Subcutaneous abdominal adipose tissue (tissue), 5 donors: ENCODE measurements around the gene KCNQ4.

Experiments
- H3K27ac ChIP-seq: one replicate; pipeline ENCODE4 v1.7.0; 2013; ENCODE audit warnings: low read depth, mild to moderate bottlenecking, inconsistent platforms, low read length, moderate library complexity
- H3K27me3 ChIP-seq, 5 donors: one replicate each; pipeline ENCODE4 v1.7.0; 2013; ENCODE audit warnings: low read length in 5 of 5, inconsistent platforms in 1 of 5; ENCODE audit not compliant: control insufficient read depth in 5 of 5, insufficient read depth in 4 of 5
- H3K36me3 ChIP-seq, 5 donors: one replicate each; pipeline ENCODE4 v1.7.0; 2013; ENCODE audit warnings: low read length in 5 of 5; ENCODE audit not compliant: control insufficient read depth in 5 of 5, insufficient read depth in 5 of 5
- H3K4me1 ChIP-seq, 5 donors: one replicate each; pipeline ENCODE4 v1.7.0; 2013; ENCODE audit warnings: low read length in 5 of 5, mild to moderate bottlenecking in 3 of 5, moderate library complexity in 1 of 5; ENCODE audit not compliant: control insufficient read depth in 5 of 5, insufficient read depth in 5 of 5
- H3K4me3 ChIP-seq, 5 donors: one replicate each; pipeline ENCODE4 v1.7.0; 2013; ENCODE audit warnings: low read length in 5 of 5, low read depth in 1 of 5
- H3K9ac ChIP-seq, 5 donors: one replicate each; pipeline ENCODE4 v1.7.0; 2013; ENCODE audit warnings: low read length in 5 of 5, mild to moderate bottlenecking in 4 of 5, moderate library complexity in 3 of 5
- H3K9me3 ChIP-seq, 5 donors: one replicate each; pipeline ENCODE4 v1.7.0; 2013; ENCODE audit warnings: low read length in 5 of 5; ENCODE audit not compliant: control insufficient read depth in 5 of 5
- donor health status: healthy.
- donor health status: healthy.
- donor health status: healthy.
- donor health status: healthy.
- donor health status: healthy.

The KCNQ4 gene

DNA sequence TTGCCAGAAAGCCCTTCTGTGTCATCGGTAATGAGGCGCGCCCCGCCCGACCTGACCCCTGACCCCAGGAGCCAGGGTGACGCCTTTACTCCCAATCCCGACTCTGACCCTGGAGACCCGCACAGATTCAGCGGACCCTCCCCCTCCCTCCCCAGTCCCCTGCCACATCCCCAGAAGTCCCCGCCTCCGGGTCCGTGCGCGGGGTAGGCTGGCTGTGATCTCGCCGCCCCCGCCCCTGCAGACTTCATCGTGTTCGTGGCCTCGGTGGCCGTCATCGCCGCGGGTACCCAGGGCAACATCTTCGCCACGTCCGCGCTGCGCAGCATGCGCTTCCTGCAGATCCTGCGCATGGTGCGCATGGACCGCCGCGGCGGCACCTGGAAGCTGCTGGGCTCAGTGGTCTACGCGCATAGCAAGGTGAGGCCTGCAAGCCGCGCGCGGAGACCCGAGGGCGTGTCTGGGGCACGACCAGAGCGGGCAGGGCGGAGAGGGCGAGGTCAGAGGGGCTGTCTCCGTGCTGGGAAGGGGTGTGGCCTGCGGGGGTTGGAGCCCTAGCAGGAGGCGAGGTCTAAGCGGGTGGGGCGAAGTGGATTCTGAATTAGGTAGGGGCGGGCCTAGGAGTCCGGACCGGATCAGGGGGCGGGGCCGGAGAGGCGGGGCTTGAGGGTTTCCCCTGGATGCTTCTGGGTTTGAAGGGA lies 34.8 kb downstream of the KCNQ4 start:
- Histone ChIP-seq H3K27me3 (peaks cover 0 to 17% (median 11%) of the 10 kb centered on the region in 5 donors), H3K4me3 (peak overlapping the region in 4 of 5 donors; percentile 11 to 66 (median 60)), H3K9ac (no peak overlapping the region), H3K36me3 (no peaks in the 10 kb centered on the region), H3K9me3 (no peaks in the 10 kb centered on the region), H3K4me1 (peaks cover 0 to 11% (median 9%) of the 10 kb centered on the region in 5 donors), H3K27ac (no peak overlapping the region)

DNA sequence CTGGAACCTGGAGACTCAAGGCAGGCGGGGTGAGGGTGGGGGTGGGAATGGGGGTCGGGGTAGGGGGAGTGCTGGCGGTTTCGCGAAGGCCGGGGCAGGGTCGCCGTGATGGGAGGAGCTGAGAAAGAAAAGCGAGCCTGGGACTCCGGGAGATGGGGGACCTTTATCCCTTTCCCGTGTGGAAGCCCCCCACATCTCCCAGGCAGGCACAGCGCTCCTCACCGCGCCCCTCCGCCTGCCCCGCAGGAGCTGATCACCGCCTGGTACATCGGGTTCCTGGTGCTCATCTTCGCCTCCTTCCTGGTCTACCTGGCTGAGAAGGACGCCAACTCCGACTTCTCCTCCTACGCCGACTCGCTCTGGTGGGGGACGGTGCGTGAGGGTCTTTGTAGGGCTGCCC lies 35.5 kb downstream of the KCNQ4 start:
- H3K4me1 ChIP-seq, result peaks cover 0 to 11% (median 9%) of the 10 kb centered on the region in 5 donors
- H3K27ac ChIP-seq, result no peak overlapping the region
- no peaks in the 10 kb centered on the region for H3K36me3 ChIP-seq
- peaks cover 0 to 17% (median 11%) of the 10 kb centered on the region in 5 donors for H3K27me3 ChIP-seq
- H3K9me3 ChIP-seq, result no peaks in the 10 kb centered on the region
- H3K9ac ChIP-seq, result no peak overlapping the region
- no peak overlapping the region for H3K4me3 ChIP-seq

DNA sequence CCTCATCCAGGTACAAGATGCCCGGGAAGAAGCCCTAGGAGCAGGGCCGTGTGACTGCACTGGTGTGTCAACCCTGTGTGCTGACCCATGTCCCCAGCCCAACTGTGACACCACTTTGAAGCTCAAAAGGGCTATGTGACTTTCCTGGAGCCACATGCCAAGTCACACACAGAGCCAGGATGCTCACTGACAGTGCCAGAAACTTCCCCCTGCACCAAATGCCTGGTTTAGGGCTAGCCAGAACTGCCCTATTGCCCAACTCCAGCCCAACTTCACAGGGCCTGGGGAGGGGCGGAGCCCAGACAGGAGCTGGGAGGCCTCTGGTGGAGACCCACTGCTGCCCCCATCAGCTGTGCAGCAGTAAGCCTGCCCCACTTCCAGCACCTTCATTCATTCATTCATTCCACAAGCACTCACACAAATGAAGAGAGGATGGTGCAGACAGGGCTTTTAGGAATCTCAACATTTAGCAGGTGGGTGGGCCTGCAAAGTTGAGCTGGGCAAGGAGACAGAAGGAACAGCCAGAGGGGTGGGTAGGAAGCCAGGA lies 36.7 kb downstream of the KCNQ4 start:
- peaks cover 0 to 17% (median 11%) of the 10 kb centered on the region in 5 donors for H3K27me3 ChIP-seq
- no peak overlapping the region for H3K4me3 ChIP-seq
- H3K9me3 ChIP-seq, result no peaks in the 10 kb centered on the region
- no peaks in the 10 kb centered on the region for H3K36me3 ChIP-seq
- no peak overlapping the region for H3K27ac ChIP-seq
- H3K9ac ChIP-seq, result no peak overlapping the region
- peaks cover 0 to 11% (median 9%) of the 10 kb centered on the region in 5 donors for H3K4me1 ChIP-seq

DNA sequence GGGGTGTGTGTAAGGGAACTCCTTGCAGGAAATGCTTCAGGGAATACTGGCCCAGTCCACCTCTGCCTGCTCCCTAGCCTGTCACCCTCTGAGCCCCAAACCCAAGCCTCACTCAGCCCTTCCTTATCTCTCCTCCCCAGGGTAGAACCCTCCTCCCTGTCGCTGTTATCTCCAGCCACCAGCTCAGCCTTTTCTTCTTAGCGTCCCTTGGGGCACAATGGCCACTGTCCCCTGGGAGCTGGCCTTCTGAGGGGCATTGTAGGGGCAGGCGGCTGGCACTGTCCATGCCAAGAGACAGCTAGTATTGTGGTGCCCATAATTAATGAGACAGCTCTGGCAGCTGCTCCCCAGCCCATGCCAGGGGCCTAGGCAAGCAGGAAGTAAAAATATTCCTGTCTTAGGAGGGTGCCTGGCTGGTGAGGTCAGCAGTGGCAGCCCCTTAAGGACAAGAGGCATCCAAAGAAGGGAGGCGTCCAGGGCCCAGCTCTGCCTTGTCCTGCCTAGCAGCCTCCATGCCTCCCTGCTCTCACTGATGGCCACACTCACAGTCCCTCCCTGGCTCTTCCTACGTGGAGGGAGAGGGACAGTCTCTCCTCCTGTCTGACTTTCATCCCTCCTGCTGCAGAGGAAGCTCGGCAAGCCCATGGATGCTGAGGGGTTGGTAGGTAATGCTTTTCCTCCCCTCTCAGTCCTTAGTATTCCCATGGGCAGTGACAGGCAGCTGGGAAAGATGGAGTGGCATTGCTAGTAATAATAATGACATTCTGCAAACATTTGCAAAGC lies 37.5 kb downstream of the KCNQ4 start:
- Histone ChIP-seq H3K9ac (no peak overlapping the region), H3K27ac (no peak overlapping the region), H3K4me1 (peaks cover 0 to 11% (median 9%) of the 10 kb centered on the region in 5 donors), H3K27me3 (peaks cover 0 to 14% (median 11%) of the 10 kb centered on the region in 5 donors), H3K9me3 (no peaks in the 10 kb centered on the region), H3K4me3 (no peak overlapping the region), H3K36me3 (no peaks in the 10 kb centered on the region)

DNA sequence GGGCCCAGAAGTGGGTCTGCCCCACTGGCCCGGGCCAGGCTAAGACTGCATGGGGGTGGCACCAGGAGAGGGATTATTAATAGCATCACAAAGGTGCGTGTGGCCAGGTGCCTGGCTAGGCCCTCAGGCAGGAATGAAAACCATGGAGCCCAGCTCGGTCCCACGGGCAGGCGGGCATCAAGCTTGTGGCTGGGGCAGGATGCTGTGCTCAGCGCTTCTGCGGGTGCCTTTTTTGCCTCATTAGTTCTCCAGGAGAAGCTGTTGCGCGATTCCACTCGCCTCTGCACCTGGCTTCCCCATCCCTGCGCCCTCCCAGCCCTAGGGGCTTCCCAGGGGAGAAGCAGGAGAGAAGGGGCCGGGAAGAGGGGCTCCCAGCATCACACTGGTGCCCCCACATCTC lies 39.3 kb downstream of the KCNQ4 start:
- Histone ChIP-seq H3K9me3 (no peaks in the 10 kb centered on the region), H3K27me3 (peaks cover 0 to 7% (median 6%) of the 10 kb centered on the region in 5 donors), H3K27ac (no peak overlapping the region), H3K36me3 (no peaks in the 10 kb centered on the region), H3K4me1 (peaks cover 0 to 10% (median 9%) of the 10 kb centered on the region in 5 donors), H3K9ac (no peak overlapping the region), H3K4me3 (no peak overlapping the region)

DNA sequence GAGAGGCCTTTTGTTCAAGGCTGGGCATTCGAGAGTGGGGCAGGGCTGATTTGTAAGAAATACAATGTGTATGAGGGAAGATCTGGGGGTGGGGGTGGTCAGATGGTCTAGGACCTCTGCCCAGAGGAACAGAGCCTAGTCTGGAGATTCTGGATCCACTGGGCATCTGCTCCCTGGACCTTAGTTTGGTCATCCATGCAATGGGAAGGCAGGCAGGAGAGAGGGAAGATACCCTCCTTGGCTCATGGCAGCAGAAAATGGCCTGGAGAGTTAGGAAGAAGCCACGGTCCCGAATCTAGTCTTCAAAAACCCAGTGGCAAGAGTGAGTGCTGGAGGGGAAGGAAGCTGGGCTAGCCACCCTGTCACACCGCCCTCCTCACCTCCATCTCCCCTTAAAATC lies 39.8 kb downstream of the KCNQ4 start:
- Histone ChIP-seq H3K27me3 (peaks cover 0 to 4% (median 2%) of the 10 kb centered on the region in 5 donors), H3K27ac (no peak overlapping the region), H3K4me3 (no peak overlapping the region), H3K9ac (no peak overlapping the region), H3K36me3 (no peaks in the 10 kb centered on the region), H3K4me1 (peaks cover 0 to 5% (median 4%) of the 10 kb centered on the region in 5 donors), H3K9me3 (no peaks in the 10 kb centered on the region)

DNA sequence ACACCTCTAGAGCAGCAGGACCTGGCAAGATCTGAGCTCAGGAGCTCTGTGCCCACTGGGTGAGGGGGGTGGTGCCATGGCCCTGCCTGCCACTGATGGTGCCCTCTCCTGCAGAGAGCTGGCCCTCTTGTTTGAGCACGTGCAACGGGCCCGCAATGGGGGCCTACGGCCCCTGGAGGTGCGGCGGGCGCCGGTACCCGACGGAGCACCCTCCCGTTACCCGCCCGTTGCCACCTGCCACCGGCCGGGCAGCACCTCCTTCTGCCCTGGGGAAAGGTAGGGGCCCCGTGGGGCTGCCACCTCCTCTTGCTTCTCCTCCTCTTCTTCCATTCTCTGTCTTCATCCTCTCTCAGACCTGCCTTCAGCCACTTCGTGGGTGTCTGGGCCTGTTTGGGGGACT lies 40.4 kb downstream of the KCNQ4 start:
- Histone ChIP-seq H3K9me3 (no peaks in the 10 kb centered on the region), H3K4me3 (no peak overlapping the region), H3K9ac (no peak overlapping the region), H3K27ac (no peak overlapping the region), H3K36me3 (no peaks in the 10 kb centered on the region), H3K27me3 (peaks cover 0 to 4% (median 0%) of the 10 kb centered on the region in 5 donors), H3K4me1 (no peaks in the 10 kb centered on the region)

DNA sequence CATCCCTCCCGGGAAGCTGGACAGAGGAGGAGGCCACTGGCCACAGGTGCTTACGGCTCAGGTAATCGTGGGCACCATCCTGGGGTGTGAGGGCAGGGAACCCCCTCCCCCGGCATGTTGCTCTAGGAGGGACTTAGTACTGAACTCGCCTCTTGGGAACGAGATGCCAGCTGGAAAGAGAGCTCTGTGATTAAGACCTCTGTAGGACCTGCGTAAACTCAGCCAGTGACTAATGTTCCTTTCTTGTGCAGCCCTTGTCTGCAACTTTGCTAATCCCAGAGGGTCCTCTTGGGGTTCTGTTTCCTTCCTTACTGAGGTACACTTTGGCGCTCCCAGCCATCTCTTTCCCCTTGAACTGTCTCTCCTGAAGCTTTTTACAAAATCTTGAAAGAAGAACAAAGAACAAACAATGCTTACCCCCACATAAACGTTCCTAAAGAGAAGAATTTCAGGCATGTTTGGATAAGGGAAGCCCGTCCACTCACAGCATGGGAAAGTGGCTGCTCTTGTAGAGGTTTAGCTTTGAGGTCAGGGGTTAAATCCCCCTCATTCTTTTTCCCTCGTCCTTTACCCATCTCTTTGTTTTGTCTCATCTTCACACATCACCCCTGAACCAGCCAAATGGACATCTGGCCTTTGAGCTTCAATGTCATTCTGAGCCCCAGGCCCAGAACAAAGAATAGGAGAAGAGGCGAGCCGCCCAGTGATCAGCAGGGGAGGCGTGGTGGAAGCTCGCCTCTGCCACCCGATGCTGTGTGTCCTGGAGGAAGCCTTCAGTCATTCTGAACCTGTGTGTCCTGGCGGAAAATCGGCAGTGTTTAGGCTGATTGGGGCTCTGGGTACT lies 41.2 kb downstream of the KCNQ4 start:
- Histone ChIP-seq H3K4me1 (no peaks in the 10 kb centered on the region), H3K27ac (no peak overlapping the region), H3K36me3 (no peaks in the 10 kb centered on the region), H3K4me3 (no peak overlapping the region), H3K9me3 (no peaks in the 10 kb centered on the region), H3K9ac (no peak overlapping the region), H3K27me3 (no peaks in the 10 kb centered on the region)

DNA sequence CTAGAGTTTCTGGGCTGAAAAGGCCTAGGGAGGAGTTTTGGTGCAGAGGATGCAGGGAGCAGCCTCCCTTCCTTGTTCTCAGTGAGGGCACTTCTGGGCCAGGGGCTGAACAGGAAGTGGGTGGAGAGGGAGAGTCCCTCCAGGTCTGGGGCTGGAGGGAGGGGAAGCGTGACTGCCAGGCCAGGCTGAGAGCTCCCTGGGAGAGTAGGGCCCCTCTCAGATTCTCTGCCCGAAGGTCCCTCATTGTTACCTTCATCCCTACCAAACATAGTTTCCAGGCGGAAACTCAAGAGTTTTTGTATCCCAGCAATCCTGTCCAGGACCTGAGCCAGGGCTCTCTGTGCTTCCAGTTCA lies 41.8 kb downstream of the KCNQ4 start:
- Histone ChIP-seq H3K4me1 (no peaks in the 10 kb centered on the region), H3K9me3 (no peaks in the 10 kb centered on the region), H3K4me3 (no peak overlapping the region), H3K36me3 (no peaks in the 10 kb centered on the region), H3K27ac (no peak overlapping the region), H3K27me3 (no peaks in the 10 kb centered on the region), H3K9ac (no peak overlapping the region)
